Effector memory CD4-positive, alpha-beta T cell (primary cell): ENCODE results near the gene ARHGAP24.

Experiments
- DNase-seq, 3 donors: peaks; one replicate each; pipeline ENCODE4 v3.0.0-alpha.2; 2020
- H3K27ac ChIP-seq: 2 replicates; pipeline ENCODE4 v1.7.0; 2013; ENCODE audit warnings: mild to moderate bottlenecking, low read length, moderate library complexity; ENCODE audit not compliant: insufficient read depth, poor library complexity, severe bottlenecking
- H3K27me3 ChIP-seq: replicated peaks from 2 replicates; pipeline ENCODE4 v1.7.0; 2013; ENCODE audit warnings: mild to moderate bottlenecking, low read length; ENCODE audit not compliant: insufficient read depth, control insufficient read depth, poor library complexity, severe bottlenecking
- H3K36me3 ChIP-seq: 2 replicates; pipeline ENCODE4 v1.7.0; 2013; ENCODE audit warnings: mild to moderate bottlenecking, low read length, moderate library complexity; ENCODE audit not compliant: control insufficient read depth, insufficient read depth
- H3K4me1 ChIP-seq: 2 replicates; pipeline ENCODE4 v1.7.0; 2013; ENCODE audit warnings: low read length, mild to moderate bottlenecking; ENCODE audit not compliant: control insufficient read depth, insufficient read depth, poor library complexity, severe bottlenecking
- H3K4me3 ChIP-seq: 2 replicates; pipeline ENCODE4 v1.7.0; 2013; ENCODE audit warnings: low read length, low read depth, mild to moderate bottlenecking; ENCODE audit not compliant: insufficient read depth, poor library complexity, severe bottlenecking
- H3K9me3 ChIP-seq: 2 replicates; pipeline ENCODE4 v1.7.0; 2013; ENCODE audit warnings: mild to moderate bottlenecking, low read length, moderate library complexity; ENCODE audit not compliant: control insufficient read depth

Gene ARHGAP24

DNA sequence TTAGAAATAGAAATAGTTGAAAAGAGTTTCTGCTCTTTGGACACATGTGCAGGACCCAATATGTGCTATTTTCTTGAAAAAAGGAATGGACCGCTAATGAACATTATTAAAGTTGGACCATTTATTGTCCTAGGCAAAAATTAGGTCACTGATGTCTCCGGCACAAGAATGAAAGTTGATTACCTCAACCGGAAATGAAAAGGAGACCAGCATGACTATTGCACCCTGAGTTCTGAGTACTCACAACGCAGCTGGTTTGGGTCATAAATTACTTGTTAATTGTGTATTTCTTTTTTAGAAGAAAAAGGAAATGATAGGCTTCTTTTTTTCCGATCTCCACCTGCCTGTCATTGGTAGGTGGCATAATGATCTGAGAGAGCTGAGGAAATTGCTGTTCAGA is 232.7 kb downstream of the ARHGAP24 start:
- H3K4me1 ChIP-seq, result no peaks in the 10 kb centered on the region
- DNase-seq, result no peak
- no peak overlapping the region for H3K27ac ChIP-seq
- H3K9me3 ChIP-seq, result no peaks in the 10 kb centered on the region
- no peaks in the 10 kb centered on the region for H3K36me3 ChIP-seq
- no peak overlapping the region for H3K4me3 ChIP-seq
- no peaks in the 10 kb centered on the region for H3K27me3 ChIP-seq

DNA sequence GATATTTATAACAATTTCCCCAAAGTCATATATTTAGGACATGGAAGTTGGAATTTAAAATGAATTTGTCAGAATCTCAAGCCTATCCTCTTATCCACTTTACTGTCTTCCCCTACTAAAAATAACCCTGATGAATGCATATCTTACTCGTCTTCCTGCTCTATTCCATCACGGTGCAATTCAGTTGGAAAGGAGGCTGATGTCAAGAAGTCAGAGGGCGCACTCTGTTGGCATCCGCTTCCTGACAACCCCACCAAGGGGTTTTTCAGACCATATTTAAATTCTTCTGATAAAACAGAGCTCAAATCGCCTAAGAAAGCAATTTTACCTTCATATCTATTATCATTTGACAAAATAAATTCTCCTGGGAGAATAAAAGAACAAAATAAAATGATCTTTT is 233.5 kb downstream of the ARHGAP24 start:
- H3K27ac ChIP-seq, result no peak overlapping the region
- no peaks in the 10 kb centered on the region for H3K36me3 ChIP-seq
- DNase-seq, result no peak
- H3K4me3 ChIP-seq, result no peak overlapping the region
- H3K4me1 ChIP-seq, result no peaks in the 10 kb centered on the region
- H3K9me3 ChIP-seq, result no peaks in the 10 kb centered on the region
- no peaks in the 10 kb centered on the region for H3K27me3 ChIP-seq

DNA sequence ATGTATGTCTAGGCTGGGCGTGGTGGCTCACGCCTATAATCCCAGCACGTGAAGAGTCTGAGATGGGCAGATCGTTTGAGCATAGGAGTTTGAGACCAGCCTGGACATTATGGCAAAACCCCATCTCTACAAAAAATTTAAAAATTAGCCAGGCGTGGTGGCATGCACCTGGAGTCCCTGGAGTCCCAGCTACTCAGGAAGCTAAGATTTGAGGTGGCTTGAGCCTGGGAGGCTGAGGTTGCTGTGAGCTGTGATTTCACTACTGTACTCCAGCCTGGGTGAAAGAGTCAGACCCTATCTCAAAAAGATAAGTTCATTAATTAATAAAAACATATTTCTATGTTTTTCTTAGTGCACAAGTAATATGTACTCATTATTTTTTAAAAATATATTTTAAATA is 238.1 kb downstream of the ARHGAP24 start:
- Histone ChIP-seq H3K4me3 (no peak overlapping the region), H3K4me1 (no peaks in the 10 kb centered on the region), H3K36me3 (no peaks in the 10 kb centered on the region), H3K27me3 (no peaks in the 10 kb centered on the region), H3K27ac (no peak overlapping the region), H3K9me3 (no peaks in the 10 kb centered on the region)
- no peak for DNase-seq

DNA sequence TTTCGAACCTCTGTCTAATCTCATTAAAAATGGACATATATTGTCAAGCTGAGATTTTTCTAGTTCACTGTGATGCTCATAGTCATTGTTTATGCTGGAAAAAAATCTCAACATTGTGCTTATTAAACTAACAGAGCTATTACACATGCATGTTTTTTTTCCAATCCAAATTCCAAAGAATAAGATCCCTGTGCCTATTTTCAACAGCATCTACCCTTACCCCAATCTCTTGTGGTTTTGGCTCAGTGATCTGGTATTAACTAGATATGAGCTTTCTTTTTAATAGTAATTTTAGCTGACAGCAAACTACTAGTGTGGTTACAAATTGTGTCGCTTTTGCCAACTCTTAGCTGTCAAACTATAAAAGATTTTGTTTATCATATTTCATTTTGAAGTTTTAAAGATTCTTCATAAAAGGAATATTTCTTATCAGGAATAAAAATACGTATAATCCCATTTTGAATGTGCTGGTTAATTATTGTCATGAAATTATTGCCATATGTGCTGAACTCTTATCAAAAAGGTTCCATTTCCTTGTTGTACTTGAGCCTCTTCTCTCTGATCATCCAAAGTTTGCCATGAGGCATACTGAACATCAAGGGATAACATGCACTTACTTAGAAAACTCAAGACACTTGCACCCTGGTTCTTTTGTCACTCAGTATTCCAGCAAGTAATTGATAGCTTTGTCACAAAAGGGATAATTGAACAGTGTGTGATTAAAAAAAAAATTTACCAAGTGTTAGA is 241.2 kb downstream of the ARHGAP24 start:
- H3K9me3 ChIP-seq, result no peaks in the 10 kb centered on the region
- no peaks in the 10 kb centered on the region for H3K27me3 ChIP-seq
- H3K27ac ChIP-seq, result no peak overlapping the region
- H3K4me1 ChIP-seq, result no peaks in the 10 kb centered on the region
- DNase-seq, result no peak
- H3K36me3 ChIP-seq, result no peaks in the 10 kb centered on the region
- H3K4me3 ChIP-seq, result no peak overlapping the region

DNA sequence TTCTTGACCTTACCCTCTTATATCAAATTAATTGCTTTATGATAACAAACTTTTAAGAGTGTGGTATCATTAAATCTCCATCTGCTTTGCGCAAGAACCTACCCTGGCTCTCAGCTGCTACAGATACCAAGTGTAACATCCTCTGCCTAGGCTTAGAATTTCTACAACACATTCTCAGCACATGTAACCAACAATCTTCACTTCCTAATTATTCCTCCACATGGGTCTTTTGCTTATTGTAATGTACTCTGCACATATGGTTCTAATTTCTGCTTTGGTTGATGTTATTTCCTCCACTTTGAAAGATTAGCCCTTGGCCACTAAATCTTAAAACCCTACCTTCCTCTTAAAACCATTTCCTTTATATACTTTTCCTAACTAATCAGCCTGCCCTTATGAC is 242.4 kb downstream of the ARHGAP24 start:
- no peaks in the 10 kb centered on the region for H3K27me3 ChIP-seq
- no peaks in the 10 kb centered on the region for H3K9me3 ChIP-seq
- no peak overlapping the region for H3K4me3 ChIP-seq
- H3K4me1 ChIP-seq, result no peaks in the 10 kb centered on the region
- no peaks in the 10 kb centered on the region for H3K36me3 ChIP-seq
- no peak overlapping the region for H3K27ac ChIP-seq
- DNase-seq, result no peak

DNA sequence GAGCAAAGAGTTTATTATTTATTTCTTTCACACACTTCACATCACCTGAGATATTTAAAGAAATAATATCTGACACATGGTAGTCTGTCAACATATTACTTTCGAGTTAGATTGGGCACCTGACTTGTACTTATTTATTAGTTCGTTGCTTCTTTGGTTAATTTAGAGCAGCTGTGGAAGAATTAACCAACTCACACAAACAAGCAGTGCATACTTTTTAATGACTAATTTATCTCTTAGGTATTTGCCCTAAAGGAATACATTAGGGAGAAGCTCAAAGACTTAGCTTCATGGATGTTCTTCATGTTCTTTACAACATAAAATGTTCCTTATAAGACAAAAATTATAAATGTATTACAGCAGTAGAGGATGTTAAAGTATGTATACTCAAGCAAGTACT is 242.9 kb downstream of the ARHGAP24 start:
- Histone ChIP-seq H3K27ac (no peak overlapping the region), H3K4me1 (no peaks in the 10 kb centered on the region), H3K27me3 (no peaks in the 10 kb centered on the region), H3K9me3 (no peaks in the 10 kb centered on the region), H3K4me3 (no peak overlapping the region), H3K36me3 (no peaks in the 10 kb centered on the region)
- DNase-seq, result no peak

DNA sequence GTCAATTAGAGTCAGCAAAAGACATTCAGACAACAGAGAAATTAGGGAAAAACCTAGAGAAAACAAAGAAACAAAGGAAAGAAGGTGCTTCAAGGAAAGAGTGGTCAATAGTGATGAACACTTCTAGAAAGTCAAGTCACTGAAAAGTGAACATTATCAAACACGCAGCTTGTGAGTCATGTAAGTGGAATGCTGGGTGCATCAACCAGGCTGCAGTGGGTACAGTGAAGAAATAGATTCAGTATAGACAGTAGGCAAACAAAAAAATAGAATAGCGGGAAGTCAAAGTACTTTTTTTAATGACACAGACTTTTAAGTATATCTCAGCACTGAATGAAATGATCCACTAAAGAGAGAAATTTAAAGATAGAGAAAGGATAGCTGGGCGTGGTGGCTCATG is 245.8 kb downstream of the ARHGAP24 start:
- H3K4me1 ChIP-seq, result no peaks in the 10 kb centered on the region
- H3K27me3 ChIP-seq, result no peaks in the 10 kb centered on the region
- H3K27ac ChIP-seq, result no peak overlapping the region
- H3K36me3 ChIP-seq, result no peaks in the 10 kb centered on the region
- H3K9me3 ChIP-seq, result no peaks in the 10 kb centered on the region
- DNase-seq, result no peak
- no peak overlapping the region for H3K4me3 ChIP-seq

DNA sequence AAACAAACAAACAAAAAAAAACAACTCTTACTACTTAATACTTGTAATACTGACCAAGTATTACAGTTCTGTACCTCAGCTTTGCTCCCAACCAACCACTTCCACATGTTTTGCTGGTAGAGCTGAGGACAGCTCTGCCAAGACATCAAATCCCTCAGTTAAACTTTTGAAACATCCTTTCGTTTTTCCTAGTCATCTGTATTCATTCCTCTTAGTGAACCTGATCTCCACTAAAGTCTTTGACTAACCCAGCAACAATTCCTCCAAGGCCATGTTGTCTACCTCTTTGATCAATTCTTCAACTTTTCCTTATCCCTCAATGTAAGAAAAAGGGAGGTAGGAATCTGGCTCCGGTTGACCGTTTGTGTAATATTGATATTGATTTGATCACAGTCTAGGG is 247.5 kb downstream of the ARHGAP24 start:
- no peak for DNase-seq
- no peaks in the 10 kb centered on the region for H3K27me3 ChIP-seq
- H3K36me3 ChIP-seq, result no peaks in the 10 kb centered on the region
- H3K4me1 ChIP-seq, result no peaks in the 10 kb centered on the region
- H3K27ac ChIP-seq, result no peak overlapping the region
- H3K9me3 ChIP-seq, result no peaks in the 10 kb centered on the region
- H3K4me3 ChIP-seq, result no peak overlapping the region

DNA sequence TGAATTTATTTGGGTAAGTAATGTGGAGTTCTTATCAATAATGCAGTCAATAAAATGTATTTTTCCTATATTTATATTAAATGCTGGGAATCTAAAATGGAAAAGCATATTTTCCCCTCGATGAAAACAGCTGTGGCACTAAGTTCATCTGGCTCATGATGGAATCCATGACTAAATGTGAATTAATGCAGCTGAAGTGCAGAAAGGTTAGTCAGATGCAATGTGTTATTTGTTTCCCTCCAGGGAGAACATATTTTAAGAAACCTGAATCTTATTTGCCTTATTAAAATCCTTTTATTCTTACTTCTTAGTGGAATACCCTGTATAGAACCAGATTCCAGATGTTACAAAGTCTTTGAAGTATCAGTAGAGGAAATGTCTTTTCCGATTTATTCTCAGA is 247.9 kb downstream of the ARHGAP24 start:
- H3K9me3 ChIP-seq, result no peaks in the 10 kb centered on the region
- no peak for DNase-seq
- no peak overlapping the region for H3K4me3 ChIP-seq
- no peaks in the 10 kb centered on the region for H3K4me1 ChIP-seq
- no peaks in the 10 kb centered on the region for H3K36me3 ChIP-seq
- H3K27me3 ChIP-seq, result no peaks in the 10 kb centered on the region
- H3K27ac ChIP-seq, result no peak overlapping the region

DNA sequence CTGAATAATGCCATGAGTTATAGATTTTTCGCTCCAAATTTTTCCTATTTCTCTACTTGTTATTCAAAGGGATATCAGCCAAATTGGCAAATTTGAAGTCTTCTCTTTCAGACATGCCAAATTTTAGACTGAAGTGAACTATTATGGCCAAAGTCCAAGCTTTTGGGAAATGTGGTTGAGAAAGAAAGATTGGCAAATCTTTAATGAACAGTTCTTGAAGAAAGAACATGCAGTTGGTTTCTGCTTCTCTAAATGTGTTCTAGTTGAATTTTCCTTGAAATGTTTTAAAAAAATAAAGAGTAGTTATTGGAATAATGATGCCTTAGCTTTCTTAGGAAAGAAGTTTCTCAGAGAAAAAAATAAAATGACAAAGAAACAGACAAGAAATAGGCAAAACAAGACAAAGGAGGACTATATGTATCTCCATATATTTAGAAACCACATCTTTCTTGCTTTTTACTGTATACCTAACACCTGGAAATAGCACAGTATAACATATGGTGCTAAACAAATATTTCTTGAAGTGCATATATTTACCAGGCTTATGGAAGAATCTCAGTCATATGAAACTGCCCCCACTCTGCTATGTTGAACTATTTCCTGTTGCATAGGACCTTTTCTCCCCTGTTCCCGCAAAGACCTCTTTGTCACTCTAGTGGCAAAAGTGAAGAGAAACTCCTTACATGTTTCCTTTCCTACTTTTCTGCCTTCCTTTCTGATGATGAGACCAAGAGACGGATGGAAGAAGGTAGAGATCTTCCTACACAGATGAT is 250.0 kb downstream of the ARHGAP24 start:
- H3K4me3 ChIP-seq, result no peak overlapping the region
- no peaks in the 10 kb centered on the region for H3K36me3 ChIP-seq
- DNase-seq, result no peak
- H3K27me3 ChIP-seq, result no peaks in the 10 kb centered on the region
- no peaks in the 10 kb centered on the region for H3K4me1 ChIP-seq
- H3K27ac ChIP-seq, result no peak overlapping the region
- H3K9me3 ChIP-seq, result no peaks in the 10 kb centered on the region
